Left ventricle myocardium inferior (tissue), 1 donor: Measurements from ENCODE around the gene PRPF38B. TPM values are rescaled to one million over a fixed set of nuclear protein-coding genes. Genes with fewer than 3 reads are reported as not detected.

ENCODE experiments used
- DNase-seq: peaks from one replicate; pipeline ENCODE4 v3.0.0-alpha.2; 2020
- H3K27ac ChIP-seq: fragments of 200-600 bp; replicated peaks from 2 replicates; pipeline ENCODE4 v1.8.0; 2021
- H3K27me3 ChIP-seq: fragments of 200-600 bp; 2 replicates; pipeline ENCODE4 v1.8.0; 2021; ENCODE audit warnings: low read depth
- H3K36me3 ChIP-seq: fragments of 200-600 bp; 2 replicates; pipeline ENCODE4 v1.8.0; 2021
- H3K4me1 ChIP-seq: fragments of 200-600 bp; 2 replicates; pipeline ENCODE4 v1.8.0; 2021
- H3K4me3 ChIP-seq: fragments of 200-600 bp; 2 replicates; pipeline ENCODE4 v1.8.0; 2021; ENCODE audit warnings: mild to moderate bottlenecking, moderate library complexity
- H3K9me3 ChIP-seq: fragments of 200-600 bp; replicated peaks from 2 replicates; pipeline ENCODE4 v1.8.0; 2021
- intact Hi-C: fragments of 100-400 bp; cut with micrococcal nuclease; formaldehyde crosslinking; loops from one replicate; pipeline ENCODE4 v1.11.0; 2022
- total RNA-seq: library from RNA; stranded (reverse); fragmentation: NEBNext Ultra II Directional; extraction: Animal tissue kit (Norgen Biotek cat#: 25700); gene quantifications from one replicate; pipeline ENCODE4 v1.2.1, GENCODE V29; 2021
- TF ChIP-seq, protein P1 (sequence below): fragments of 200-600 bp; IDR thresholded peaks from 2 replicates; pipeline ENCODE4 v1.8.0; 2021; ENCODE audit warnings: antibody characterized with exemption, mild to moderate bottlenecking, borderline replicate concordance
- donor health status: DM: no; HTN: yes; CAD: no; lungs with severe emphysema.

Gene PRPF38B
- total RNA-seq, 1 donor from 2014 or later: 16.5 TPM

DNA sequence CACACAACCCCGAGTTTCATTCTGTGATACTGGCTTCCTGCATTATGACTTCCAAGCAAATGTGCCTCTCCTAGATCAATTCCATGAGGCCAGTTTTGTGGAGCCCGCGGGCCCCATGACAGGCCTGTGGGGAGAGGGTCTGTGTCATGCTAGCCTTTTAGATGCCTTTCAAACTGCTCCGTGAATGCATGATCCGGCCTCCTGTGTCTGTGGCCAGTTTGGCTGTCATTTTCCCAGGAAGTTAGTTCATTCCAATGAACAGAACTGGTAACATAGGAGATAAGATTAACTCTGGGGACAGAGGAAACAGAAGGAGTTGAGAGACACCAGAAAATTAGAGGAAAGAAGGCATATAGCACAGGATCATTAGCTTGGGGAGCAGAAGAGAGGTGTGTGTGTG, 23.8 kb downstream of the PRPF38B start:
- Histone ChIP-seq H3K27me3 (peaks cover 14% of the 10 kb centered on the region), H3K27ac (no peak overlapping the region), H3K4me3 (no peak overlapping the region), H3K9me3 (no peaks in the 10 kb centered on the region), H3K36me3 (no peaks in the 10 kb centered on the region), H3K4me1 (peaks cover 8% of the 10 kb centered on the region)
- intact Hi-C loops: no loop called here
- TF ChIP-seq, protein P1, sequence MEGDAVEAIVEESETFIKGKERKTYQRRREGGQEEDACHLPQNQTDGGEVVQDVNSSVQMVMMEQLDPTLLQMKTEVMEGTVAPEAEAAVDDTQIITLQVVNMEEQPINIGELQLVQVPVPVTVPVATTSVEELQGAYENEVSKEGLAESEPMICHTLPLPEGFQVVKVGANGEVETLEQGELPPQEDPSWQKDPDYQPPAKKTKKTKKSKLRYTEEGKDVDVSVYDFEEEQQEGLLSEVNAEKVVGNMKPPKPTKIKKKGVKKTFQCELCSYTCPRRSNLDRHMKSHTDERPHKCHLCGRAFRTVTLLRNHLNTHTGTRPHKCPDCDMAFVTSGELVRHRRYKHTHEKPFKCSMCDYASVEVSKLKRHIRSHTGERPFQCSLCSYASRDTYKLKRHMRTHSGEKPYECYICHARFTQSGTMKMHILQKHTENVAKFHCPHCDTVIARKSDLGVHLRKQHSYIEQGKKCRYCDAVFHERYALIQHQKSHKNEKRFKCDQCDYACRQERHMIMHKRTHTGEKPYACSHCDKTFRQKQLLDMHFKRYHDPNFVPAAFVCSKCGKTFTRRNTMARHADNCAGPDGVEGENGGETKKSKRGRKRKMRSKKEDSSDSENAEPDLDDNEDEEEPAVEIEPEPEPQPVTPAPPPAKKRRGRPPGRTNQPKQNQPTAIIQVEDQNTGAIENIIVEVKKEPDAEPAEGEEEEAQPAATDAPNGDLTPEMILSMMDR: no peak
- no peak for DNase-seq

DNA sequence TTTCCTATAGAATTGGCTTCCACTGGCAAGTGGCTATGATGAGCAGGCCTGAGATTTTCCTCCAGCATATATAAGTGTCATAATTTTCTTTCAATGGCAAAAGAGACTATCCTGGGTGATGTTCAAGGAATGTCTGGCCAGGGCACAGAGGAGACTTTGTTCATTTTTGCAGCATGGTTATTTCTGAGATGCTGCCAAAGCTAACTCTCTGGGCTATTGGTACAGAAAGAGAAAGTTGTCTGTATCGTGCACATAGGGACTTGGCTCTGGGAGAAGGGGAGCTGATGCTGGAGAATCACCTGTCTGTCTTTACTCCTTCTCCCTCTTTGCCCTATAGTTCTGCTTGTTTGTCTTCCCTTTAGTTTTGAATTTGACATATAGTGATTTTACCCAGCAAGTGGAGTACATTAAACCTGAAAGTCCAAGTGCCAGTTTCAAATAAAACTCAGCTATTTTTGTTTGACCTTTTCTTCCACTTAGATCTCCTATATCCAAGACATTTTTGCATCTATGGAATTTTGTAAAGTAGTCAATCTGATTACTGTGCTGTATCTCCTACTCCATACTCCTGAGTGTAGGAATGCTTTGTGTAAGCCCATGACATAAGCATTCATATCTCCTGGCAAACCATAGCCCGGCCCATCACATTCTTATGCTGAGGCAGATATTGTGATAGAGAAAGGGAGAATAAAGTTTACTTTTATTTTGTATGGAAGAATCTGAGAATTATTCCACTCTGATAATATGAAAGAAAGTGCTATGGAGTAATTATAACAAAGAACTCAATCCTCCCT, 24.5 kb downstream of the PRPF38B start:
- peaks cover 14% of the 10 kb centered on the region for H3K27me3 ChIP-seq
- H3K27ac ChIP-seq: no peak overlapping the region
- peaks cover 8% of the 10 kb centered on the region for H3K4me1 ChIP-seq
- no peaks in the 10 kb centered on the region for H3K9me3 ChIP-seq
- intact Hi-C loops: no loop called here
- no peak for DNase-seq
- H3K4me3 ChIP-seq: no peak overlapping the region
- TF ChIP-seq, protein P1: no peak
- no peaks in the 10 kb centered on the region for H3K36me3 ChIP-seq

DNA sequence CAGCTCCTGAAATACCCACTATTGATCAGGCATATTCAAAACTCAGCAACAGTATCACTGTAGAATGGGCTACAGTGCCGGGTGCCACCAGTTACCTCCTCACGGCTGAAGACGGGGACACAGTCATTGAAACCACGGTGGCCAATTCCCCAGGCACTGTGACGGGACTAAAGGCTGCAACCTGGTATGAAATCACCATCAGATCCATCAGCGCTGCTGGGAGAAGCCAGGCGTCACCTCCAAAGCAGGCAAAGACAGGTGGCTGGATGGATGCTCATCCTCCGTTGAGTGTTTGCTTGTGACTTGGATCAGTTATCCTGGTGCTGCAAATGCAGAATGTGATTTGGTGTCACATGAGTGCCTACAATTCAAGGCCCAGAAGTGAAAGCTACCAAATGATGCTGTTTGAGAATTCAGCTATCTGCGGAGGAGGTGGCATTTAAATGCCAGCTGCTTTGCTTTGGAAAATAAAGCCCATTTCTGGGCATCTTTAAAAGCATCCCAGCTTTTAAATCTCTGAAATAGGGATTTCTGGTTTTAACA, 25.7 kb downstream of the PRPF38B start:
- H3K27ac ChIP-seq: no peak overlapping the region
- no peaks in the 10 kb centered on the region for H3K36me3 ChIP-seq
- no peaks in the 10 kb centered on the region for H3K9me3 ChIP-seq
- no peak for DNase-seq
- no peak overlapping the region for H3K4me3 ChIP-seq
- intact Hi-C loops: no loop called here
- TF ChIP-seq, protein P1: no peak
- peaks cover 8% of the 10 kb centered on the region for H3K4me1 ChIP-seq
- H3K27me3 ChIP-seq: peaks cover 11% of the 10 kb centered on the region

- Histone ChIP-seq H3K27me3 (peaks cover 3% of the 10 kb centered on the region), H3K4me3 (no peak overlapping the region), H3K9me3 (no peaks in the 10 kb centered on the region), H3K4me1 (peaks cover 8% of the 10 kb centered on the region), H3K27ac (no peak overlapping the region), H3K36me3 (no peaks in the 10 kb centered on the region)
- TF ChIP-seq, protein P1: no peak
- intact Hi-C loops: no loop called here
- no peak for DNase-seq
Measured at GRCh38 chr1:108718927-108719655, 27.0 kb downstream of the PRPF38B start.

GRCh38 chr1:108719656-108720435, 27.7 kb downstream of the PRPF38B start:
- intact Hi-C loops: no loop called here
- Histone ChIP-seq H3K36me3 (no peaks in the 10 kb centered on the region), H3K9me3 (no peaks in the 10 kb centered on the region), H3K27ac (no peak overlapping the region), H3K27me3 (peaks cover 3% of the 10 kb centered on the region), H3K4me3 (no peak overlapping the region), H3K4me1 (peaks cover 8% of the 10 kb centered on the region)
- TF ChIP-seq, protein P1: no peak
- DNase-seq: no peak
